Measurements from ENCODE around the gene ILKAP. TPM values are rescaled to one million over a fixed set of nuclear protein-coding genes. Genes with fewer than 3 reads are reported as not detected.

ILKAP gene
- total RNA-seq, 1 experiment from 2014 or later: 49.9 TPM

DNA sequence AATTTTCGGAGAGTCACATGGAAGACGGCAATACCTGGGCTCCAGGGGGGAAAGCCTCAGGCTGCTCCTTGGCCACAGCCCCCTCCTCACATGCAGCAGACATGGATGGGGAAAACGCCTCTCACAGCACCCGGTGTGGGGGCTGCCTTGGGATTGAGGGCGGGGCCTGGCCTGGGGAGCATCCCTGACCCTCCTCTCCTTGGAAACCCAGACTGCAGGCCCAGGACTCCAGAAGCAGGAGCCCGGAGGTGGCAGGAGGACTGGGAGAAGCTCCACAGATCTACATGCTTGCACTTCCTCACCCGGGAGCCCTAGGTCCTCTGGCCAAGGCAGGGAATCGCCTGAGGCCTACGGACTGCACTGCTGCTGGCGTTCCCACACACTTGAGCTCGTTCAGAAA is 48.5 kb upstream of the ILKAP start:
- Histone ChIP-seq H3K36me3 (ENCODE audit: control insufficient read depth, insufficient read depth, low read length) (no peaks in the 10 kb centered on the region), H3K27ac (ENCODE audit: low read length) (no peak overlapping the region), H3K27me3 (ENCODE audit: control insufficient read depth, insufficient read depth, low read length) (no peaks in the 10 kb centered on the region), H3K4me1 (ENCODE audit: control insufficient read depth, insufficient read depth, low read length) (no peaks in the 10 kb centered on the region), H3K4me3 (ENCODE audit: low read depth in 2 of 2, low read length in 2 of 2) (no peak overlapping the region), H3K9me3 (ENCODE audit: control insufficient read depth, insufficient read depth, low read depth, low read length) (no peaks in the 10 kb centered on the region)
- TF ChIP-seq, protein P1, sequence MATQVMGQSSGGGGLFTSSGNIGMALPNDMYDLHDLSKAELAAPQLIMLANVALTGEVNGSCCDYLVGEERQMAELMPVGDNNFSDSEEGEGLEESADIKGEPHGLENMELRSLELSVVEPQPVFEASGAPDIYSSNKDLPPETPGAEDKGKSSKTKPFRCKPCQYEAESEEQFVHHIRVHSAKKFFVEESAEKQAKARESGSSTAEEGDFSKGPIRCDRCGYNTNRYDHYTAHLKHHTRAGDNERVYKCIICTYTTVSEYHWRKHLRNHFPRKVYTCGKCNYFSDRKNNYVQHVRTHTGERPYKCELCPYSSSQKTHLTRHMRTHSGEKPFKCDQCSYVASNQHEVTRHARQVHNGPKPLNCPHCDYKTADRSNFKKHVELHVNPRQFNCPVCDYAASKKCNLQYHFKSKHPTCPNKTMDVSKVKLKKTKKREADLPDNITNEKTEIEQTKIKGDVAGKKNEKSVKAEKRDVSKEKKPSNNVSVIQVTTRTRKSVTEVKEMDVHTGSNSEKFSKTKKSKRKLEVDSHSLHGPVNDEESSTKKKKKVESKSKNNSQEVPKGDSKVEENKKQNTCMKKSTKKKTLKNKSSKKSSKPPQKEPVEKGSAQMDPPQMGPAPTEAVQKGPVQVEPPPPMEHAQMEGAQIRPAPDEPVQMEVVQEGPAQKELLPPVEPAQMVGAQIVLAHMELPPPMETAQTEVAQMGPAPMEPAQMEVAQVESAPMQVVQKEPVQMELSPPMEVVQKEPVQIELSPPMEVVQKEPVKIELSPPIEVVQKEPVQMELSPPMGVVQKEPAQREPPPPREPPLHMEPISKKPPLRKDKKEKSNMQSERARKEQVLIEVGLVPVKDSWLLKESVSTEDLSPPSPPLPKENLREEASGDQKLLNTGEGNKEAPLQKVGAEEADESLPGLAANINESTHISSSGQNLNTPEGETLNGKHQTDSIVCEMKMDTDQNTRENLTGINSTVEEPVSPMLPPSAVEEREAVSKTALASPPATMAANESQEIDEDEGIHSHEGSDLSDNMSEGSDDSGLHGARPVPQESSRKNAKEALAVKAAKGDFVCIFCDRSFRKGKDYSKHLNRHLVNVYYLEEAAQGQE (IDR thresholded peaks at IDR 0.05; ENCODE audit: insufficient read depth in 1 of 2, low read depth in 2 of 2, low read length in 1 of 2): no peak
- TF ChIP-seq, protein P2, sequence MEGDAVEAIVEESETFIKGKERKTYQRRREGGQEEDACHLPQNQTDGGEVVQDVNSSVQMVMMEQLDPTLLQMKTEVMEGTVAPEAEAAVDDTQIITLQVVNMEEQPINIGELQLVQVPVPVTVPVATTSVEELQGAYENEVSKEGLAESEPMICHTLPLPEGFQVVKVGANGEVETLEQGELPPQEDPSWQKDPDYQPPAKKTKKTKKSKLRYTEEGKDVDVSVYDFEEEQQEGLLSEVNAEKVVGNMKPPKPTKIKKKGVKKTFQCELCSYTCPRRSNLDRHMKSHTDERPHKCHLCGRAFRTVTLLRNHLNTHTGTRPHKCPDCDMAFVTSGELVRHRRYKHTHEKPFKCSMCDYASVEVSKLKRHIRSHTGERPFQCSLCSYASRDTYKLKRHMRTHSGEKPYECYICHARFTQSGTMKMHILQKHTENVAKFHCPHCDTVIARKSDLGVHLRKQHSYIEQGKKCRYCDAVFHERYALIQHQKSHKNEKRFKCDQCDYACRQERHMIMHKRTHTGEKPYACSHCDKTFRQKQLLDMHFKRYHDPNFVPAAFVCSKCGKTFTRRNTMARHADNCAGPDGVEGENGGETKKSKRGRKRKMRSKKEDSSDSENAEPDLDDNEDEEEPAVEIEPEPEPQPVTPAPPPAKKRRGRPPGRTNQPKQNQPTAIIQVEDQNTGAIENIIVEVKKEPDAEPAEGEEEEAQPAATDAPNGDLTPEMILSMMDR (IDR thresholded peaks at IDR 0.05): no peak
- TF ChIP-seq SIN3A (IDR thresholded peaks at IDR 0.05; ENCODE audit: borderline replicate concordance, insufficient read depth, low read depth, low read length) (no peak), POLR2AphosphoS5 (IDR thresholded peaks at IDR 0.05; ENCODE audit: low read depth, low read length) (no peak), TCF7L2 (IDR thresholded peaks at IDR 0.05; ENCODE audit: low read depth, low read length) (no peak)
- CTCF ChIA-PET: no interaction called here
- POLR2A ChIA-PET: no interaction called here
- in situ Hi-C loops (cut with HindIII; ENCODE audit: low pct_unique_long_range_greater_than_20kb, low sequenced_read_pairs): no loop called here
- intact Hi-C loops (cut with micrococcal nuclease; ENCODE audit: unreplicated experiment): no loop called here
- no peak for ATAC-seq
- BruUV-seq (replicated peaks): no TSS peak
- DNase-seq (ENCODE audit: low read depth, low spot score): no peak

DNA sequence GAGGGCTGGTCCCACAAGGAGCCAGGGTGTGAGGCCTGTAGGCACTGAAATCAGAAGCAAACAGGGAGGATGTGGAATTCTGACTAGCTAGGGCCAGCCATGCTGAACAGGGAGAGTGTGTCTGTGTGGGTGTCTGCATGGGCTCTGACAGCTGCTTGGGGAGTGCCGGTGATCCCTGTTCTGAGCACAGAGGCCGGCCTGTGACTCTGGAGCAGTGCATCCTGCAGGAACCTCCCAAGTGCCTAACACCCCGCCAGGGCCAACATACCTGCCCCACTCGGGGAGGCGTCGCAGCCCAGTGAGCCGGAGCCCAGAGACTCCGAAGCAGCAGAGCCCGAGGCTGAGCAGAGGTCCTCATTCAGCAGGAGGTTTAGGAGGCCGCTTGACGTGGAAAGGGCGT is 47.8 kb upstream of the ILKAP start:
- intact Hi-C loops (cut with micrococcal nuclease; ENCODE audit: unreplicated experiment): no loop called here
- BruUV-seq (replicated peaks): no TSS peak

More for the DNA sequence above, 47.8 kb upstream of the ILKAP start:
- ATAC-seq (no peak), DNase-seq (ENCODE audit: low read depth, low spot score) (no peak)
- Histone ChIP-seq H3K27me3 (ENCODE audit: control insufficient read depth, insufficient read depth, low read length) (no peaks in the 10 kb centered on the region), H3K27ac (ENCODE audit: low read length) (no peak overlapping the region), H3K36me3 (ENCODE audit: control insufficient read depth, insufficient read depth, low read length) (no peaks in the 10 kb centered on the region), H3K4me3 (ENCODE audit: low read depth in 2 of 2, low read length in 2 of 2) (no peak overlapping the region), H3K4me1 (ENCODE audit: control insufficient read depth, insufficient read depth, low read length) (no peaks in the 10 kb centered on the region), H3K9me3 (ENCODE audit: control insufficient read depth, insufficient read depth, low read depth, low read length) (no peaks in the 10 kb centered on the region)
- POLR2A ChIA-PET: no interaction called here
- in situ Hi-C loops (cut with HindIII; ENCODE audit: low pct_unique_long_range_greater_than_20kb, low sequenced_read_pairs): no loop called here
- CTCF ChIA-PET: no interaction called here
- TF ChIP-seq SIN3A (IDR thresholded peaks at IDR 0.05; ENCODE audit: borderline replicate concordance, insufficient read depth, low read depth, low read length): no peak
- TF ChIP-seq, protein P1 (IDR thresholded peaks at IDR 0.05; ENCODE audit: insufficient read depth in 1 of 2, low read depth in 2 of 2, low read length in 1 of 2): no peak
- TF ChIP-seq, protein P2 (IDR thresholded peaks at IDR 0.05): no peak
- TF ChIP-seq POLR2AphosphoS5 (IDR thresholded peaks at IDR 0.05; ENCODE audit: low read depth, low read length): no peak
- no peak for TF ChIP-seq TCF7L2 (IDR thresholded peaks at IDR 0.05; ENCODE audit: low read depth, low read length)

All from Panc1 (cell line).